Kidney (tissue), 14 donors: ENCODE results near the gene ATP1A3. TPM values are rescaled to one million over a fixed set of nuclear protein-coding genes. Genes with fewer than 3 reads are reported as not detected.
"Not testable (repeated sequence)": the region's sequence is repeated elsewhere in the genome, so short reads cannot be mapped to it uniquely, and the experiment has no call there.

Experiments used
- DNase-seq, 5 donors: peaks; one replicate each; pipeline ENCODE4 v3.0.0-alpha.2; 2013 to 2020
- FAIRE-seq: peaks from 2 replicates; lab custom pipeline; 2012; peaks lifted over from hg19 to GRCh38; lab: Jason Lieb, UNC
- H3K27ac ChIP-seq, 2 donors: one replicate each; pipeline ENCODE4 v1.7.0; 2013; ENCODE audit warnings: low read depth in 2 of 2, low read length in 2 of 2, inconsistent platforms in 1 of 2
- H3K27me3 ChIP-seq: one replicate; pipeline ENCODE4 v1.7.1; 2013; ENCODE audit warnings: low read length, inconsistent platforms; ENCODE audit not compliant: control insufficient read depth, insufficient read depth
- H3K36me3 ChIP-seq, 3 donors: one replicate each; pipeline versions ENCODE4 v1.7.0 to v1.7.1; 2013; ENCODE audit warnings: low read length in 3 of 3, control low read depth in 1 of 3, inconsistent platforms in 1 of 3; ENCODE audit not compliant: insufficient read depth in 3 of 3, control insufficient read depth in 2 of 3
- H3K4me1 ChIP-seq, 3 donors: one replicate each; pipeline versions ENCODE4 v1.7.0 to v1.7.1; 2013; ENCODE audit warnings: low read length in 3 of 3, inconsistent platforms in 1 of 3, low read depth in 1 of 3; ENCODE audit not compliant: control insufficient read depth in 2 of 3, insufficient read depth in 2 of 3
- H3K4me3 ChIP-seq, 3 donors: one replicate each; pipeline versions ENCODE4 v1.7.0 to v1.8.1; 2013; ENCODE audit warnings: low read length in 3 of 3, control low read depth in 1 of 3, inconsistent platforms in 1 of 3
- H3K9ac ChIP-seq, 3 donors: one replicate each; pipeline versions ENCODE4 v1.7.0 to v1.7.1; 2013; ENCODE audit warnings: low read length in 3 of 3, control low read depth in 1 of 3, inconsistent platforms in 1 of 3
- H3K9me3 ChIP-seq, 3 donors: one replicate each; pipeline versions ENCODE4 v1.7.0 to v1.7.1; 2013; ENCODE audit warnings: low read length in 3 of 3, control low read depth in 1 of 3, inconsistent platforms in 1 of 3; ENCODE audit not compliant: control insufficient read depth in 2 of 3, insufficient read depth in 1 of 3
- CTCF ChIP-seq: IDR thresholded peaks from 3 replicates; pipeline ENCODE4 v1.5.1; 2012; ENCODE audit warnings: mild to moderate bottlenecking, moderate library complexity, borderline replicate concordance; ENCODE audit not compliant: insufficient read depth; ENCODE audit errors: extremely low read depth
- intact Hi-C: fragments of 100-400 bp; cut with DNase I; formaldehyde crosslinking; loops from one replicate; pipeline ENCODE4 v1.11.1; 2022
- polyA plus RNA-seq: library from polyadenylated mRNA; stranded (reverse); fragments of 350-450 nt; fragmentation: Illumina TruSeq; extraction: RNeasy Lipid Tissue Mini Kit (QIAGEN cat#74804); gene quantifications from one replicate; pipeline ENCODE4 v1.2.3, GENCODE V29; 2014; ENCODE audit warnings: low read depth, low replicate concordance; ENCODE audit not compliant: insufficient read depth
- total RNA-seq: library from RNA; stranded (reverse); fragmentation: NEBNext Ultra II Directional; extraction: Animal tissue kit (Norgen Biotek cat#: 25700); gene quantifications from one replicate; pipeline ENCODE4 v1.2.1, GENCODE V29; 2021
- donor health status: control.
- donor health status: control.
- donor health status: control.
- donor health status: control.
- donor health status: control.
- donor health status: DM: yes; HTN: yes; CAD: no.
- donor health status: Normal renal cell carcinoma (clear cell type).

ATP1A3 gene
- total and polyA plus RNA-seq, 2 donors from 2014 or later, result not detected

GRCh38 chr19:42021185-42021584 lies 27.2 kb upstream of the ATP1A3 start:
- Histone ChIP-seq H3K27me3 (no peaks in the 10 kb centered on the region), H3K27ac (no peak overlapping the region), H3K4me3 (no peak overlapping the region), H3K9me3 (no peaks in the 10 kb centered on the region), H3K36me3 (no peaks in the 10 kb centered on the region), H3K4me1 (no peaks in the 10 kb centered on the region), H3K9ac (no peak overlapping the region)
- intact Hi-C loops, result no loop called here
- FAIRE-seq (no peak), DNase-seq (no peak)
- no peak for TF ChIP-seq CTCF

DNA sequence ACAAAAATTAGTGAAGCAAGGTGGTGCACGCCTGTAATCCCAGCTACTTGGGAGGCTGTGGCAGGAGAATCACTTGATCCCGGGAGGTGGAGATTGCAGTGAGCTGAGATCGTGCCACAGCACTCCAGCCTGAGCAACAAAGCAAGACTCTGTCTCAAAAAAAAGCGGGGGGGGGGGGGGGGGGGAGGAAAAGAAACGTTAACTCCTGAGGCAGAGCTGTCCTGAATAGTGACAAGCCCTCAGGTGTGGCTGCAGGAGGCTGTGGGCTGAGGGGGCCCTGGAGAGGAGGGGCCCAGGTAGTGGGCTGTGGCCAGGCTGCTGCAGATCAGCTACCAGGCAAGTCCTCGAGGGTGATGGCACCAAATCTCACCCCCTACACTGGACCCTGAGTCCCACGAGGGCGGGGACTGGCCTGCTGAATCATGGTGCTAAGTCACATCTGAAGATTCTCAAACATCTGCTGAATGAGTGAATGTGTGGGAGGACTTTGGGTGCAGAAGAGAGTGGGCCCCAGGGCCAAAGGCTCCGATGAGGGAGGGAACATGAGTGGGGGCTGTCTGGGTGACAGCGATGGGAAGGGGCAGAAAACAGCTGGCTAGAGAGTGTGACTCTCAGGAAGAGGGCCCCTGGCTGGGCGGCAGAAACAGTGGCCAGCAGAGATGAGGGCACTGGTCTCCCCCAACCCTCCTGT lies 24.6 kb upstream of the ATP1A3 start:
- FAIRE-seq, result no peak
- Histone ChIP-seq H3K9me3 (no peaks in the 10 kb centered on the region), H3K27ac (no peak overlapping the region), H3K4me1 (no peaks in the 10 kb centered on the region), H3K27me3 (no peaks in the 10 kb centered on the region), H3K4me3 (no peak overlapping the region), H3K9ac (no peak overlapping the region), H3K36me3 (no peaks in the 10 kb centered on the region)
- TF ChIP-seq CTCF, result no peak
- no peak for DNase-seq
- intact Hi-C loops, result no loop called here

DNA sequence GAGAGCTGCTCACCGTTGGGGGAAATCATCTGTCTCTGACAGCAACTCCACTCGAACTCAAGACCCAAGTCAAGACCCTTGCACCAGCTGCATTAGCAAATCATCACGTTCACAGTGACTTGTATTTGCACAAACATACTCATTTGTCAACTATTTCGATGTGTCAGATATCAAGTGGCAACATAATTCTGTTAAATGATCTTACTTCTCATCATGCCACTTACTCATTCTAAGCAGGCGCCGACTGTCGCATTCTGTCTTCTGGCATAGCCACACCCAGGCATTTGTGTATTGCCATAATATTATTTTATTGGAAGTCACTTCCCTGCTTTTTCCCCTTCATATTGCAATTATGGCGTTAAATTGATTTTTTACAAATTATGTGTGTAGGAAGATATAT lies 23.0 kb upstream of the ATP1A3 start:
- H3K27ac ChIP-seq, result no peak overlapping the region
- intact Hi-C loops, result no loop called here
- no peaks in the 10 kb centered on the region for H3K9me3 ChIP-seq
- no peak for TF ChIP-seq CTCF
- no peaks in the 10 kb centered on the region for H3K4me1 ChIP-seq
- H3K36me3 ChIP-seq, result no peaks in the 10 kb centered on the region
- no peak overlapping the region for H3K4me3 ChIP-seq
- no peak overlapping the region for H3K9ac ChIP-seq
- DNase-seq, result no peak
- no peaks in the 10 kb centered on the region for H3K27me3 ChIP-seq
- FAIRE-seq, result no peak

DNA sequence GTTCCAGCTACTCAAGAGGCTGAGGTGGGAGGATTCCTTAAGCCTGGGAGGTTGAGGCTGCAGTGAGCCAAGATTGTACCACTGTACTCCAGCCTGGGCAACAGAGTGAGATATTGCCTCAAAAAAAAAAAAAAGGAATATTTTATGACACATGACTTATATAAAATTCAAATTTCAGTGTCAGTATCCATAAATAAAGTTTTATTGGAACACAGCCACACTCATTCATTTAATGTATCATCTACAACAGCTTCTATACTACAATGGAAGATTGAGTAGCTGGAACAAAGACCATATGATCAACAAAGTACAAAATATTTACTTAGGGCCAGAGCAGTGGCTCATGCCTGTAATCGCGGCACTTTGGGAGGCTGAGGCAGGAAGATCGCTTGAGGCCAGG lies 18.7 kb upstream of the ATP1A3 start:
- intact Hi-C loops, FAIRE-seq: not testable (repeated sequence)

More for the DNA sequence above, 18.7 kb upstream of the ATP1A3 start:
- H3K27me3 ChIP-seq, H3K27ac ChIP-seq, H3K4me3 ChIP-seq, H3K4me1 ChIP-seq, H3K9me3 ChIP-seq, H3K9ac ChIP-seq, H3K36me3 ChIP-seq, DNase-seq: not testable (repeated sequence)
